ENCODE data around the gene RELCH. TPM values are rescaled to one million over a fixed set of nuclear protein-coding genes. Genes with fewer than 3 reads are reported as not detected.
A peak's percentile ranks its signal among the peaks of the same experiment; 100 is the strongest.

The RELCH gene
- total and polyA plus RNA-seq, 10 of the 15 experiments (the other 5 are each of a cell fraction or from before 2014, with no cell fraction given): 3.1 to 23.6 (median 14.5) TPM

GRCh38 chr18:62289047-62289446 is 102.0 kb downstream of the RELCH start:
- WGBS (ENCODE audit: insufficient coverage, insufficient replicate concordance, low lambda C conversion rate, missing lambda C conversion rate): 53% methylated on average over 2 of the region's 2 CpGs
- ChIA-PET SMC1A (ENCODE audit: uncharacterized antibody, unreplicated experiment) (interaction anchor here (0.6 to 1.8 kb wide), 5 partner anchors 15 to 410 kb away, joined by 3 to 7 read pairs (median 3); no protein-coding TSS in a partner anchor), POLR2A (no interaction called here), CTCF (interaction anchor here (1.3 to 1.5 kb wide), 2 partner anchors 15 to 32 kb away, joined by 3 to 4 read pairs; no protein-coding TSS in a partner anchor), RAD21 (ENCODE audit: unreplicated experiment) (interaction anchor here (0.5 kb wide), 1 partner anchor 74 kb away, joined by 3 read pairs; no protein-coding TSS in a partner anchor)
- H4K20me1 ChIP-seq (ENCODE audit: control insufficient read depth, insufficient read depth): no peaks in the 10 kb centered on the region
- no peak for DNase-seq (ENCODE audit: low read depth, low spot score)
- no peak overlapping the region for H3K4me3 ChIP-seq
- H3K27ac ChIP-seq (ENCODE audit: control insufficient read depth, insufficient read depth): peak overlapping the region; percentile 10; the same call in 1 of the 2 replicates
- peak; percentile 88 for ATAC-seq
- TF ChIP-seq NBN (IDR thresholded peaks at IDR 0.05) (no peak), CHD4 (IDR thresholded peaks at IDR 0.05) (0 out of 2 replicates have a peak, but pooled peaks have one; percentile 10), TCF7 (IDR thresholded peaks at IDR 0.05; ENCODE audit: borderline replicate concordance) (0 out of 2 replicates have a peak, but pooled peaks have one; percentile 19), JUNB (IDR thresholded peaks at IDR 0.05) (peak; percentile 16; the same call in 1 of the 2 replicates)
- H3K4me1 ChIP-seq (ENCODE audit: control insufficient read depth, insufficient read depth, low read length): peaks cover 17% of the 10 kb centered on the region
- no TSS peak for BruUV-seq (replicated peaks)
- intact Hi-C loops (cut with micrococcal nuclease; ENCODE audit: unreplicated experiment): loop anchor here (5.0 kb wide), 1 partner anchor 33 kb away; no protein-coding TSS in a partner anchor
- H3K9me3 ChIP-seq (replicated peaks; ENCODE audit: control insufficient read depth, insufficient read depth, low read length): no peaks in the 10 kb centered on the region
- H2AFZ ChIP-seq (ENCODE audit: control insufficient read depth, low read depth, low read length): no peak overlapping the region
- peaks cover 2 to 10% of the 10 kb centered on the region in 2 experiments; a peak in 3 of 4 replicates for H3K36me3 ChIP-seq (ENCODE audit: control insufficient read depth in 2 of 2, insufficient read depth in 2 of 2, low read length in 1 of 2)
- 0 out of 2 replicates have a peak overlapping the region, but pooled peaks have one; percentile 0 for H3K4me2 ChIP-seq (ENCODE audit: control insufficient read depth, insufficient read depth)
- no peak for FAIRE-seq
- H3K9ac ChIP-seq (ENCODE audit: control insufficient read depth, insufficient read depth, low read length): no peak overlapping the region
- H3K27me3 ChIP-seq (replicated peaks in 1 of 2; ENCODE audit: control insufficient read depth in 2 of 2, insufficient read depth in 2 of 2, low read length in 1 of 2): no peaks in the 10 kb centered on the region
- in situ Hi-C loops (cut with MboI): no loop called here
- no peaks in the 10 kb centered on the region for H3K79me2 ChIP-seq (ENCODE audit: control insufficient read depth, insufficient read depth, low read length)

GRCh38 chr18:62294073-62294472 is 107.0 kb downstream of the RELCH start:
- POLR2A ChIA-PET: no interaction called here
- peaks cover 0 to 8% of the 10 kb centered on the region in 2 experiments; a peak in 2 of 4 replicates for H3K36me3 ChIP-seq (ENCODE audit: control insufficient read depth in 2 of 2, insufficient read depth in 2 of 2, low read length in 1 of 2)
- TF ChIP-seq PAX5 (IDR thresholded peaks at IDR 0.05; ENCODE audit: borderline replicate concordance, low read depth, low read length) (no peak), CHD1 (IDR thresholded peaks at IDR 0.05; ENCODE audit: low read depth, low read length) (no peak), E4F1 (IDR thresholded peaks at IDR 0.05; ENCODE audit: borderline replicate concordance, partially characterized antibody) (no peak), CEBPZ (IDR thresholded peaks at IDR 0.05; ENCODE audit: low read depth, low read length) (no peak), RAD51 (IDR thresholded peaks at IDR 0.05) (no peak), TCF7 (IDR thresholded peaks at IDR 0.05; ENCODE audit: borderline replicate concordance) (no peak), IKZF2 (IDR thresholded peaks at IDR 0.05) (no peak), SREBF2 (IDR thresholded peaks at IDR 0.05; ENCODE audit: low read length) (no peak), HDAC6 (IDR thresholded peaks at IDR 0.05; ENCODE audit: unreplicated experiment) (no peak)

More at GRCh38 chr18:62294073-62294472, 107.0 kb downstream of the RELCH start:
- H3K4me3 ChIP-seq: no peak overlapping the region
- RAD21 ChIA-PET (ENCODE audit: unreplicated experiment): no interaction called here
- intact Hi-C loops (cut with micrococcal nuclease; ENCODE audit: unreplicated experiment) (no loop called here), in situ Hi-C loops (cut with MboI) (no loop called here)
- BruUV-seq (replicated peaks): no TSS peak
- H3K4me2 ChIP-seq (ENCODE audit: control insufficient read depth, insufficient read depth): no peak overlapping the region
- CTCF ChIA-PET: no interaction called here
- H2AFZ ChIP-seq (ENCODE audit: control insufficient read depth, low read depth, low read length): no peak overlapping the region
- H3K9me3 ChIP-seq (replicated peaks; ENCODE audit: control insufficient read depth, insufficient read depth, low read length): no peaks in the 10 kb centered on the region
- SMC1A ChIA-PET (ENCODE audit: uncharacterized antibody, unreplicated experiment): interaction anchor here (0.7 kb wide), 1 partner anchor 30 kb away, joined by 3 read pairs; no protein-coding TSS in a partner anchor
- no peaks in the 10 kb centered on the region for H3K79me2 ChIP-seq (ENCODE audit: control insufficient read depth, insufficient read depth, low read length)
- FAIRE-seq (no peak), DNase-seq (ENCODE audit: low read depth, low spot score) (no peak), ATAC-seq (no peak)
- H3K27me3 ChIP-seq (replicated peaks in 1 of 2; ENCODE audit: control insufficient read depth in 2 of 2, insufficient read depth in 2 of 2, low read length in 1 of 2): no peaks in the 10 kb centered on the region
- no peak overlapping the region for H3K27ac ChIP-seq (ENCODE audit: control insufficient read depth, insufficient read depth)
- H4K20me1 ChIP-seq (ENCODE audit: control insufficient read depth, insufficient read depth): no peaks in the 10 kb centered on the region
- H3K9ac ChIP-seq (ENCODE audit: control insufficient read depth, insufficient read depth, low read length): no peak overlapping the region
- H3K4me1 ChIP-seq (ENCODE audit: control insufficient read depth, insufficient read depth, low read length): peaks cover 8% of the 10 kb centered on the region; the same call in 1 of the 2 replicates
